DND-41 (cell line): ENCODE measurements around the gene EPHB1.

Experiments
- CTCF ChIP-seq: IDR thresholded peaks from 2 replicates; pipeline ENCODE4 v1.5.1; 2012; ENCODE audit warnings: borderline replicate concordance, low read length, moderate library complexity, mild to moderate bottlenecking; ENCODE audit not compliant: poor library complexity, severe bottlenecking; ENCODE audit errors: extremely low read depth
- EZH2 ChIP-seq: IDR thresholded peaks from 3 replicates; pipeline ENCODE4 v1.6.1; 2012; ENCODE audit warnings: borderline replicate concordance, low read depth, mild to moderate bottlenecking, moderate library complexity, low read length, inconsistent platforms; ENCODE audit not compliant: severe bottlenecking

- TF ChIP-seq EZH2 (no peak), CTCF (no peak)
Observed at GRCh38 chr3:135084976-135085375, 289.9 kb downstream of the EPHB1 start.
